Uterus (tissue), 4 donors: ENCODE results near the gene CMTR1. TPM values are rescaled to one million over a fixed set of nuclear protein-coding genes. Genes with fewer than 3 reads are reported as not detected.

Experiments
- DNase-seq, 2 donors: peaks; one replicate each; pipeline ENCODE4 v3.0.0-alpha.2; 2019 to 2020
- H3K27ac ChIP-seq, 2 donors: fragments of 200-600 bp; sonication (generic); 1 replicate in 1 of 2; 2 replicates in 1 of 2; pipeline ENCODE4 v1.5.1; 2016 to 2018
- H3K27me3 ChIP-seq, 2 donors: fragments of 200-600 bp; sonication (generic); one replicate each; pipeline ENCODE4 v1.5.1; 2018 to 2019; ENCODE audit warnings: control low read depth in 1 of 2
- H3K36me3 ChIP-seq, 2 donors: fragments of 200-600 bp; sonication (generic); one replicate each; pipeline ENCODE4 v1.5.1; 2019; ENCODE audit warnings: control low read depth in 1 of 2
- H3K4me1 ChIP-seq, 2 donors: fragments of 200-600 bp; sonication (generic); one replicate each; pipeline ENCODE4 v1.5.1; 2018 to 2019; ENCODE audit warnings: control low read depth in 1 of 2
- H3K4me3 ChIP-seq, 2 donors: fragments of 200-600 bp; sonication (generic); 1 replicate in 1 of 2; 2 replicates in 1 of 2; pipeline ENCODE4 v1.5.1; 2018 to 2019; ENCODE audit warnings: mild to moderate bottlenecking in 1 of 2
- H3K9me3 ChIP-seq, 2 donors: fragments of 200-600 bp; sonication (generic); one replicate each; pipeline ENCODE4 v1.5.1; 2019; ENCODE audit warnings: control low read depth in 1 of 2
- POLR2A ChIP-seq, 2 donors: fragments of 450-650 bp; IDR thresholded peaks; one replicate each; pipeline ENCODE4 v1.6.1; 2016; ENCODE audit warnings: antibody characterized with exemption in 2 of 2, mild to moderate bottlenecking in 1 of 2, moderate library complexity in 1 of 2
- intact Hi-C: fragments of 100-400 bp; cut with DNase I; formaldehyde crosslinking; loops from one replicate; pipeline ENCODE4 v1.15.1; 2023; ENCODE audit warnings: low total_unique reads
- total RNA-seq, 4 donors: library from RNA; depleted of rRNA in 3 of 4; stranded (reverse); fragments of >200 nt in 3 of 4; gene quantifications; one replicate each; pipeline versions ENCODE4 v1.1.0 to v1.2.4, GENCODE V29; 2014 to 2023
- TF ChIP-seq, protein P1 (sequence below), 4 experiments: fragments of 200-600 bp in 2 of 4; fragments of 450-650 bp in 2 of 4; sonication (generic) in 2 of 4; IDR thresholded peaks; one replicate each; pipeline ENCODE4 v1.5.1; 2016 to 2019; ENCODE audit warnings: antibody characterized with exemption in 4 of 4, mild to moderate bottlenecking in 2 of 4, moderate library complexity in 1 of 4
- donor health status: DM: yes; HTN: yes; CAD: no.

The CMTR1 gene, protein sequence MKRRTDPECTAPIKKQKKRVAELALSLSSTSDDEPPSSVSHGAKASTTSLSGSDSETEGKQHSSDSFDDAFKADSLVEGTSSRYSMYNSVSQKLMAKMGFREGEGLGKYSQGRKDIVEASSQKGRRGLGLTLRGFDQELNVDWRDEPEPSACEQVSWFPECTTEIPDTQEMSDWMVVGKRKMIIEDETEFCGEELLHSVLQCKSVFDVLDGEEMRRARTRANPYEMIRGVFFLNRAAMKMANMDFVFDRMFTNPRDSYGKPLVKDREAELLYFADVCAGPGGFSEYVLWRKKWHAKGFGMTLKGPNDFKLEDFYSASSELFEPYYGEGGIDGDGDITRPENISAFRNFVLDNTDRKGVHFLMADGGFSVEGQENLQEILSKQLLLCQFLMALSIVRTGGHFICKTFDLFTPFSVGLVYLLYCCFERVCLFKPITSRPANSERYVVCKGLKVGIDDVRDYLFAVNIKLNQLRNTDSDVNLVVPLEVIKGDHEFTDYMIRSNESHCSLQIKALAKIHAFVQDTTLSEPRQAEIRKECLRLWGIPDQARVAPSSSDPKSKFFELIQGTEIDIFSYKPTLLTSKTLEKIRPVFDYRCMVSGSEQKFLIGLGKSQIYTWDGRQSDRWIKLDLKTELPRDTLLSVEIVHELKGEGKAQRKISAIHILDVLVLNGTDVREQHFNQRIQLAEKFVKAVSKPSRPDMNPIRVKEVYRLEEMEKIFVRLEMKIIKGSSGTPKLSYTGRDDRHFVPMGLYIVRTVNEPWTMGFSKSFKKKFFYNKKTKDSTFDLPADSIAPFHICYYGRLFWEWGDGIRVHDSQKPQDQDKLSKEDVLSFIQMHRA
- 10 to 100 TPM in 3 of 4 donors, 1 to 10 TPM in 1; 5.9 to 54.9 (median 31.0) TPM for total RNA-seq

DNA sequence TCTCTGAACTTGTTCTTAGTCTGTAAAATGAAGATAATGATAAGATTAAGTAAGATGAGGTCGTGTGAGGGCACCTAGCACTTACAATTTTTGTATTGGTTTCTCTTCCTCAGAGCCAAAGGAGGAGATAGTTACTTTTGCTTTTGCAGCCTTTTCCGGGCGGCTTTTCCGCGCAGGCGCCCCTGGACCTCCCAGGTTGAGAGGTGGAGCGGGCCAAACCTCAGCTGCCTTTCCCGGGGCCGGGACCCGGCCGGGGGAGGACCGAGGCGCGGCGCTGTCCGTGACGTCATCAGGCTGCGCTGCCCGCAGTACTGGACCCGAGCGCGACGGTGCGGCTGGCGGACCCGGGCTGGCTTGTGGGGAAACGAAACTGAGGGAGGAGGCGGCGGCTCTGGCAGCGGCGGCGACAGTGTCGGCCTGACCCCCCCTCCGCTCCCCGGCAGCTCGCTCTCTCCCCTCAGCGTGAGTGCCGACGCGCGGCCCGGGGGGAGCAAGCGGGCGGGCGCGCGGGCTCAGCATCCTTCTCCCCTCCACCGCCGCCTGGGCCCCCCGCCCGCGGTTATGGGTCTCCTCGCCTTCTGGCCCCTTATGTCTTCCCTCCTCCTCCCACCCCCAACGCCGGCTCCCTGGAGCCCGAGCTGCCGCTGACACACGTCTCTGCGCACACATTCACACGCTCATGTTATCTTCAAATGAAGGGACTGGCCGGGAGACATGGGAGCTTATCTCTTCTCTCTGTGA, at the start of gene CMTR1:
Gene CMTR1, plus strand, starts transcription at position 306 of the 741 bp plus-strand sequence. CDS start 2,409 bp downstream, outside the sequence.
- peak; percentile 92 to 95 for DNase-seq
- Histone ChIP-seq H3K27me3 (peaks cover 0 to 4% of the 10 kb centered on the region in 2 donors), H3K27ac (peak within 1 kb of the TSS; percentile 81 to 94), H3K9me3 (no peaks in the 10 kb centered on the region), H3K4me1 (peaks cover 0 to 8% of the 10 kb centered on the region in 2 donors), H3K36me3 (no peaks in the 10 kb centered on the region), H3K4me3 (peak within 1 kb of the TSS; percentile 58 to 83)
- peak; percentile 30 to 77 for TF ChIP-seq POLR2A (IDR thresholded peaks at IDR 0.05)
- TF ChIP-seq, protein P1, sequence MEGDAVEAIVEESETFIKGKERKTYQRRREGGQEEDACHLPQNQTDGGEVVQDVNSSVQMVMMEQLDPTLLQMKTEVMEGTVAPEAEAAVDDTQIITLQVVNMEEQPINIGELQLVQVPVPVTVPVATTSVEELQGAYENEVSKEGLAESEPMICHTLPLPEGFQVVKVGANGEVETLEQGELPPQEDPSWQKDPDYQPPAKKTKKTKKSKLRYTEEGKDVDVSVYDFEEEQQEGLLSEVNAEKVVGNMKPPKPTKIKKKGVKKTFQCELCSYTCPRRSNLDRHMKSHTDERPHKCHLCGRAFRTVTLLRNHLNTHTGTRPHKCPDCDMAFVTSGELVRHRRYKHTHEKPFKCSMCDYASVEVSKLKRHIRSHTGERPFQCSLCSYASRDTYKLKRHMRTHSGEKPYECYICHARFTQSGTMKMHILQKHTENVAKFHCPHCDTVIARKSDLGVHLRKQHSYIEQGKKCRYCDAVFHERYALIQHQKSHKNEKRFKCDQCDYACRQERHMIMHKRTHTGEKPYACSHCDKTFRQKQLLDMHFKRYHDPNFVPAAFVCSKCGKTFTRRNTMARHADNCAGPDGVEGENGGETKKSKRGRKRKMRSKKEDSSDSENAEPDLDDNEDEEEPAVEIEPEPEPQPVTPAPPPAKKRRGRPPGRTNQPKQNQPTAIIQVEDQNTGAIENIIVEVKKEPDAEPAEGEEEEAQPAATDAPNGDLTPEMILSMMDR (IDR thresholded peaks at IDR 0.05): peak in 2 of 4 experiments; percentile 20 to 22
- intact Hi-C loops: no loop called here

DNA sequence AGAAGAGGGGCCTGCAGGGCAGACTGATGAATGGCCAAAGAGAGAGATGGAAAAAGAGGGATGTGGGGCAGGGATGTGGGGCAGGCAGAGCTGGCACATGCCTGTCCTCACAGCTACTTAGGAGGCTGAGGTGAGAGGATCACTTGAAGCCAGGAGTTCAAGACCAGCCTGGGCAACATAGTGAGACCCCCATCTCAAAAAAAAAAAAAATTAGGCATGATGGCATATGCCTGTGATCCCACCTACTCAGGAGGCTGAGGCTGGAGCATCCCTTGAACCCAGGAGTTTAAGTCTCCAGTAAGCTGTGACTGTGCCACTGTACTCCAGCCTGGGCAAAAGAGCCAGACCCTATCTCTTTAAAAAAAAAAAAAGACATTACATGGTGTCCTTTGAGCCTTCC, 44.4 kb upstream of the CMTR1 start:
- no peak overlapping the region for H3K4me3 ChIP-seq
- H3K27ac ChIP-seq: no peak overlapping the region
- TF ChIP-seq, protein P1 (IDR thresholded peaks at IDR 0.05): no peak
- TF ChIP-seq POLR2A (IDR thresholded peaks at IDR 0.05): no peak
- no peaks in the 10 kb centered on the region for H3K36me3 ChIP-seq
- no peaks in the 10 kb centered on the region for H3K4me1 ChIP-seq
- intact Hi-C loops: no loop called here
- no peaks in the 10 kb centered on the region for H3K9me3 ChIP-seq
- no peak for DNase-seq
- no peaks in the 10 kb centered on the region for H3K27me3 ChIP-seq

DNA sequence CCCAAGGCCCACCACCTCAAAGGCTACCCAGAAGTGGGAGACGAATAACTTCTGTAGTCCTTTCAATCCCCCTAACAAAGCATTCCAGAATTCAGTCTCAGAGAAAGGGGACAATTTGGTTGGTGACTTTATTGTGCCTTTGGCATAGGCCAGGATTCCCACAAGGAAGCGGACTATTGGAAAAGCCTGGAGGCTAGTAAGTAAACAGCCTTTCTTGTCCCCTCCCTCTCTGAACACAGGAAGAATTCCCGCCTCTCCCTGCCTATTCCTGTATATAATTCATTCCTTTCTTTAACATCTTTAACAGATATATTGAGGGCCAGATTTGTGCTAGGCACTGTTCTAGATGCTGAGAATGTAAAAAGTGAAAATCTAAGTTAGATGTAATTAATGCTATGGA, 43.2 kb upstream of the CMTR1 start:
- no peak for DNase-seq
- H3K36me3 ChIP-seq: no peaks in the 10 kb centered on the region
- H3K27me3 ChIP-seq: no peaks in the 10 kb centered on the region
- intact Hi-C loops: no loop called here
- no peak overlapping the region for H3K4me3 ChIP-seq
- H3K9me3 ChIP-seq: no peaks in the 10 kb centered on the region
- TF ChIP-seq POLR2A (IDR thresholded peaks at IDR 0.05): no peak
- TF ChIP-seq, protein P1 (IDR thresholded peaks at IDR 0.05): no peak
- no peak overlapping the region for H3K27ac ChIP-seq
- H3K4me1 ChIP-seq: no peaks in the 10 kb centered on the region

DNA sequence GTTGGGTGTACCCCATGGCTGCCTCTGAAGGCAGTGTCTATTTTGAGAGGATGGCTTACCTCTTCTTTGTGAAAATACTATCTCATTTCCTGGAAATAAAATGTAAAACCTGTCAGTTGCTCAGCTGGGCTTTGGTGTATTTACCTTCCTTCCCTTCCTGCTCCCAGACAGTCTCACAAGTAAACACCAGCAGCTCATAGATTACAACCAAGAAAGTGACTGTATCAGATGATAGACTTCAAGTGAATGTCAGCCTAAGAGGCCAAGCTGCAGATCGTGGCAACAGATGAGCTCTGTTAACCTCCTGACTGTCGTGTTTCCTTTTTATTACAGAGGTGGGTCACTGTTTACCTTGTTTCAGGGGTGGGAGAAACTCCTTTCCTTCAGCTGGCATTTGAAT, 41.9 kb upstream of the CMTR1 start:
- Histone ChIP-seq H3K4me3 (no peak overlapping the region), H3K36me3 (no peaks in the 10 kb centered on the region)
- intact Hi-C loops: no loop called here

More for the DNA sequence above, 41.9 kb upstream of the CMTR1 start:
- DNase-seq: no peak
- no peaks in the 10 kb centered on the region for H3K9me3 ChIP-seq
- TF ChIP-seq, protein P1 (IDR thresholded peaks at IDR 0.05): no peak
- no peak for TF ChIP-seq POLR2A (IDR thresholded peaks at IDR 0.05)
- no peaks in the 10 kb centered on the region for H3K27me3 ChIP-seq
- no peak overlapping the region for H3K27ac ChIP-seq
- no peaks in the 10 kb centered on the region for H3K4me1 ChIP-seq
